Right lobe of liver (tissue), 4 donors: ENCODE results near the gene P3R3URF.

Experiments used
- CTCF ChIP-seq, 4 donors: fragments of 200-600 bp in 3 of 4; fragments of 450-650 bp in 1 of 4; IDR thresholded peaks; one replicate each; pipeline versions ENCODE4 v1.5.1 to v1.8.0; 2016 to 2022; ENCODE audit warnings: antibody characterized with exemption in 4 of 4, mild to moderate bottlenecking in 2 of 4
- POLR2A ChIP-seq: fragments of 450-650 bp; IDR thresholded peaks from one replicate; pipeline ENCODE4 v1.6.1; 2017; ENCODE audit warnings: antibody characterized with exemption, mild to moderate bottlenecking
- donor health status: DM: no; HTN: no; CAD: no.
- donor health status: DM: no; HTN: no; CAD: no.
- donor health status: DM: no; HTN: yes; CAD: no.

GRCh38 chr1:46152016-46152415, 24.3 kb downstream of the P3R3URF start:
- TF ChIP-seq CTCF (IDR thresholded peaks at IDR 0.05), result no peak
- no peak for TF ChIP-seq POLR2A
